ENCODE results near the gene SORCS1. TPM values are rescaled to one million over a fixed set of nuclear protein-coding genes. Genes with fewer than 3 reads are reported as not detected.

SORCS1 gene
- total RNA-seq, 1 experiment from 2014 or later: 1.7 TPM

DNA sequence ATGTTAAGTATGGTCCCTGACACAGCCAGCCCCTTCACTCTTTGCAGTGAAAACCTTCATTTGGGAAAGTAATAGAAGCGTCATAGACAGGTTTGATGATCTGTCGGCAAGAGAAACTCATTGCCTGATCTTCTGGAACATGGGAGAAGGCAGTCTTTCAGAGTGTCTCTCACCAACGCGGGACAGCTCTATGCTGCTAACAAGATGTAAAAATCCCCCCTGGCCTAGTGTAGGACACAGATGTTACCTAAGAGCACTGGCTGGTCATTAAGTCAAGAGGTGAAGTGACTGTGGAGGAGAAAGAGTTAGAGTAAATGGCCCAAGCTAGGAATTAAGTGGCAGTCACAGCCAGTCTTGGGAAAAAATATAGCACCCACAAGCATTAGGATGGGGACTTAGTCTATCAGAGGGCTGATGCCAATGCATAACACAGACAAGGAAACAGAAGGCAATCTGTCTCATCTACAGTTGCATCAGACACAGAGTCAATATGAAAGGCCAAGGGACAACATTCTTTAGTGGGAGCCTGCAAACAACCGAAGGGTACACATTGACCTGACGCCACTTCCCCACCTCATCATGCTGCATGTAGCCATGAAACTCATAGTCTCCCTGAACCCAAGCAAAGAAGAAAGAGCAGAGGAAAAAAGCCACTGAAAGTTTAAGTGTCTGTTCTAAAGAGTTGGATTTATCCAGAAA is 69.5 kb downstream of the SORCS1 start:
- Mint-ChIP-seq H3K4me1 (no peaks in the 10 kb centered on the region), H3K27ac (no peak overlapping the region)
- no CpG with 5 or more reads among the region's 6 CpGs for WGBS (ENCODE audit: extremely low coverage, insufficient read length, low lambda C conversion rate)

More for the DNA sequence above, 69.5 kb downstream of the SORCS1 start:
- Histone ChIP-seq H3T11ph (ENCODE audit: low read length) (no peak overlapping the region), H3K4ac (ENCODE audit: low read depth, low read length) (no peak overlapping the region), H3K23me2 (ENCODE audit: insufficient read length, low read depth, low read length, poor library complexity, severe bottlenecking) (no peaks in the 10 kb centered on the region), H2BK15ac (ENCODE audit: low read depth, low read length) (no peak overlapping the region), H3K27ac (ENCODE audit: insufficient read length, low read depth, low read length) (no peak overlapping the region), H3K27me3 (ENCODE audit: insufficient read depth, low read length) (no peaks in the 10 kb centered on the region), H2AK5ac (ENCODE audit: insufficient read length, low read length) (no peak overlapping the region), H2BK5ac (ENCODE audit: insufficient read length, low read length) (no peak overlapping the region), H2BK120ac (ENCODE audit: low read depth, low read length, poor library complexity, severe bottlenecking) (no peak overlapping the region), H3K9me3 (ENCODE audit: control insufficient read depth, low read depth, low read length) (no peaks in the 10 kb centered on the region), H3K4me1 (ENCODE audit: insufficient read depth, low read length) (no peaks in the 10 kb centered on the region), H4K8ac (replicated peaks; ENCODE audit: insufficient read length, low read depth, low read length) (no peak overlapping the region), H3K79me2 (ENCODE audit: insufficient read depth, low read length) (no peaks in the 10 kb centered on the region), H3K4me2 (ENCODE audit: insufficient read depth, insufficient read length, low read length) (no peak overlapping the region), H3K79me1 (ENCODE audit: insufficient read depth, low read depth, low read length, poor library complexity, severe bottlenecking) (no peaks in the 10 kb centered on the region), H3K56ac (ENCODE audit: insufficient read length, low read depth, low read length) (no peak overlapping the region), H2BK12ac (ENCODE audit: insufficient read length, low read depth, low read length) (no peak overlapping the region), H2AFZ (ENCODE audit: low read length) (no peak overlapping the region), H3K9ac (ENCODE audit: extremely low read depth, insufficient read length, low read length) (no peak overlapping the region), H3K14ac (ENCODE audit: insufficient read depth, low read length) (no peak overlapping the region), H2BK20ac (ENCODE audit: low read depth, low read length, poor library complexity, severe bottlenecking) (no peak overlapping the region), H4K20me1 (ENCODE audit: control insufficient read depth, insufficient read depth, insufficient read length) (no peaks in the 10 kb centered on the region), H4K91ac (ENCODE audit: insufficient read length, low read depth, low read length) (no peak overlapping the region), H3K18ac (ENCODE audit: insufficient read length, low read depth, low read length) (no peak overlapping the region), H4K5ac (ENCODE audit: insufficient read length, low read depth, low read length) (no peak overlapping the region), H3K23ac (ENCODE audit: insufficient read length, low read depth, low read length) (no peak overlapping the region)
- H3K27me3 Mint-ChIP-seq (ENCODE audit: low read depth): no peaks in the 10 kb centered on the region
- no peak for DNase-seq
- TF ChIP-seq, protein P1, sequence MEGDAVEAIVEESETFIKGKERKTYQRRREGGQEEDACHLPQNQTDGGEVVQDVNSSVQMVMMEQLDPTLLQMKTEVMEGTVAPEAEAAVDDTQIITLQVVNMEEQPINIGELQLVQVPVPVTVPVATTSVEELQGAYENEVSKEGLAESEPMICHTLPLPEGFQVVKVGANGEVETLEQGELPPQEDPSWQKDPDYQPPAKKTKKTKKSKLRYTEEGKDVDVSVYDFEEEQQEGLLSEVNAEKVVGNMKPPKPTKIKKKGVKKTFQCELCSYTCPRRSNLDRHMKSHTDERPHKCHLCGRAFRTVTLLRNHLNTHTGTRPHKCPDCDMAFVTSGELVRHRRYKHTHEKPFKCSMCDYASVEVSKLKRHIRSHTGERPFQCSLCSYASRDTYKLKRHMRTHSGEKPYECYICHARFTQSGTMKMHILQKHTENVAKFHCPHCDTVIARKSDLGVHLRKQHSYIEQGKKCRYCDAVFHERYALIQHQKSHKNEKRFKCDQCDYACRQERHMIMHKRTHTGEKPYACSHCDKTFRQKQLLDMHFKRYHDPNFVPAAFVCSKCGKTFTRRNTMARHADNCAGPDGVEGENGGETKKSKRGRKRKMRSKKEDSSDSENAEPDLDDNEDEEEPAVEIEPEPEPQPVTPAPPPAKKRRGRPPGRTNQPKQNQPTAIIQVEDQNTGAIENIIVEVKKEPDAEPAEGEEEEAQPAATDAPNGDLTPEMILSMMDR (conservative IDR thresholded peaks at IDR 0.05): no peak
- H3K36me3 Mint-ChIP-seq (ENCODE audit: insufficient read depth in 1 of 3, low read depth in 3 of 3): no peaks in the 10 kb centered on the region
- no peaks in the 10 kb centered on the region for H3K9me3 Mint-ChIP-seq
- H3K4me3 Mint-ChIP-seq: no peak overlapping the region

Data from H9 (cell line).